Duodenal mucosa (tissue), 2 donors: ENCODE data around the gene SP3.

Experiments
- H3K27ac ChIP-seq: one replicate; pipeline ENCODE4 v1.7.0; 2013; ENCODE audit warnings: low read depth, low read length
- H3K27me3 ChIP-seq, 2 donors: one replicate each; pipeline ENCODE4 v1.7.0; 2013; ENCODE audit warnings: low read length in 2 of 2, control low read depth in 1 of 2; ENCODE audit not compliant: insufficient read depth in 2 of 2, control insufficient read depth in 1 of 2
- H3K36me3 ChIP-seq, 2 donors: one replicate each; pipeline ENCODE4 v1.7.0; 2013; ENCODE audit warnings: low read length in 2 of 2, control low read depth in 1 of 2; ENCODE audit not compliant: insufficient read depth in 2 of 2, control insufficient read depth in 1 of 2
- H3K4me1 ChIP-seq, 2 donors: one replicate each; pipeline ENCODE4 v1.7.0; 2013; ENCODE audit warnings: low read length in 2 of 2, control low read depth in 1 of 2; ENCODE audit not compliant: insufficient read depth in 2 of 2, control insufficient read depth in 1 of 2
- H3K4me3 ChIP-seq, 2 donors: one replicate each; pipeline ENCODE4 v1.7.0; 2013; ENCODE audit warnings: low read length in 2 of 2, low read depth in 1 of 2
- H3K9ac ChIP-seq, 2 donors: one replicate each; pipeline ENCODE4 v1.7.0; 2013; ENCODE audit warnings: low read length in 2 of 2, low read depth in 1 of 2
- H3K9me3 ChIP-seq, 2 donors: one replicate each; pipeline ENCODE4 v1.7.0; 2013; ENCODE audit warnings: low read length in 2 of 2, control low read depth in 1 of 2; ENCODE audit not compliant: control insufficient read depth in 1 of 2

The SP3 gene

GRCh38 chr2:173969886-173970285 is 4.7 kb upstream of the SP3 start:
- H3K27ac ChIP-seq: no peak overlapping the region
- no peaks in the 10 kb centered on the region for H3K27me3 ChIP-seq
- H3K4me1 ChIP-seq: peaks cover 12 to 13% of the 10 kb centered on the region in 2 donors
- no peaks in the 10 kb centered on the region for H3K9me3 ChIP-seq
- H3K9ac ChIP-seq: no peak overlapping the region
- no peaks in the 10 kb centered on the region for H3K36me3 ChIP-seq
- no peak overlapping the region for H3K4me3 ChIP-seq

GRCh38 chr2:173968551-173968950 is 3.4 kb upstream of the SP3 start:
- H3K9ac ChIP-seq: no peak overlapping the region
- H3K27ac ChIP-seq: no peak overlapping the region
- H3K4me3 ChIP-seq: no peak overlapping the region
- H3K4me1 ChIP-seq: peaks cover 12 to 13% of the 10 kb centered on the region in 2 donors
- H3K9me3 ChIP-seq: no peaks in the 10 kb centered on the region
- no peaks in the 10 kb centered on the region for H3K27me3 ChIP-seq
- no peaks in the 10 kb centered on the region for H3K36me3 ChIP-seq

- peak overlapping the region; percentile 99 for H3K27ac ChIP-seq
- H3K4me3 ChIP-seq: peak overlapping the region; percentile 92 to 93
- H3K27me3 ChIP-seq: no peaks in the 10 kb centered on the region
- peak overlapping the region; percentile 91 to 97 for H3K9ac ChIP-seq
- peaks cover 13 to 15% of the 10 kb centered on the region in 2 donors for H3K4me1 ChIP-seq
- H3K9me3 ChIP-seq: no peaks in the 10 kb centered on the region
- H3K36me3 ChIP-seq: no peaks in the 10 kb centered on the region
These were observed 1.3 kb upstream of the SP3 start for GRCh38 chr2:173966274-173967098.

- H3K9me3 ChIP-seq: no peaks in the 10 kb centered on the region
- peaks cover 20 to 29% of the 10 kb centered on the region in 2 donors for H3K4me1 ChIP-seq
- H3K4me3 ChIP-seq: peak overlapping the region; percentile 92 to 93
- H3K9ac ChIP-seq: peak overlapping the region; percentile 91 to 97
- peak overlapping the region; percentile 99 for H3K27ac ChIP-seq
- H3K36me3 ChIP-seq: peaks cover 0 to 3% of the 10 kb centered on the region in 2 donors
- no peaks in the 10 kb centered on the region for H3K27me3 ChIP-seq
These were observed 405 bp downstream of the SP3 start for GRCh38 chr2:173964565-173965371.

GRCh38 chr2:173963817-173964564 is 1.2 kb downstream of the SP3 start:
- peaks cover 20 to 30% of the 10 kb centered on the region in 2 donors for H3K4me1 ChIP-seq
- H3K9ac ChIP-seq: peak overlapping the region; percentile 60 to 76
- peaks cover 0 to 3% of the 10 kb centered on the region in 2 donors for H3K36me3 ChIP-seq

GRCh38 chr2:173963323-173963816 is 1.8 kb downstream of the SP3 start:
- Histone ChIP-seq H3K27ac (peak overlapping the region; percentile 99), H3K4me3 (peak overlapping the region; percentile 75 to 77), H3K9ac (peak overlapping the region; percentile 61 to 76), H3K9me3 (no peaks in the 10 kb centered on the region), H3K36me3 (peaks cover 0 to 3% of the 10 kb centered on the region in 2 donors), H3K4me1 (peaks cover 20 to 36% of the 10 kb centered on the region in 2 donors), H3K27me3 (no peaks in the 10 kb centered on the region)

More at GRCh38 chr2:173963817-173964564, 1.2 kb downstream of the SP3 start:
- H3K27me3 ChIP-seq: no peaks in the 10 kb centered on the region
- H3K9me3 ChIP-seq: no peaks in the 10 kb centered on the region
- peak overlapping the region; percentile 75 to 77 for H3K4me3 ChIP-seq
- peak overlapping the region; percentile 99 for H3K27ac ChIP-seq

- peak overlapping the region; percentile 75 to 77 for H3K4me3 ChIP-seq
- H3K36me3 ChIP-seq: peaks cover 0 to 3% of the 10 kb centered on the region in 2 donors
- peak overlapping the region; percentile 61 to 76 for H3K9ac ChIP-seq
- H3K27me3 ChIP-seq: no peaks in the 10 kb centered on the region
- H3K4me1 ChIP-seq: peaks cover 26 to 42% of the 10 kb centered on the region in 2 donors
- peak overlapping the region; percentile 99 for H3K27ac ChIP-seq
- H3K9me3 ChIP-seq: no peaks in the 10 kb centered on the region
These were observed 2.5 kb downstream of the SP3 start for GRCh38 chr2:173962583-173963110.

- H3K36me3 ChIP-seq: peaks cover 0 to 3% of the 10 kb centered on the region in 2 donors
- H3K4me1 ChIP-seq: peaks cover 27 to 46% of the 10 kb centered on the region in 2 donors
- no peaks in the 10 kb centered on the region for H3K27me3 ChIP-seq
- no peaks in the 10 kb centered on the region for H3K9me3 ChIP-seq
- H3K9ac ChIP-seq: peak overlapping the region; percentile 61 to 76
- H3K4me3 ChIP-seq: peak overlapping the region; percentile 75 to 77
- H3K27ac ChIP-seq: no peak overlapping the region
These were observed 3.1 kb downstream of the SP3 start for GRCh38 chr2:173962031-173962430.

GRCh38 chr2:173961346-173961705 is 3.8 kb downstream of the SP3 start:
- peaks cover 22 to 46% of the 10 kb centered on the region in 2 donors for H3K4me1 ChIP-seq
- H3K27me3 ChIP-seq: no peaks in the 10 kb centered on the region
- no peaks in the 10 kb centered on the region for H3K9me3 ChIP-seq
- peaks cover 0 to 3% of the 10 kb centered on the region in 2 donors for H3K36me3 ChIP-seq
- no peak overlapping the region for H3K9ac ChIP-seq
- H3K27ac ChIP-seq: no peak overlapping the region
- H3K4me3 ChIP-seq: peak overlapping the region; percentile 14 to 75
